IPS-15b (cell line): ENCODE measurements around the gene ARID5B.
"Not testable (repeated sequence)": the region's sequence is repeated elsewhere in the genome, so short reads cannot be mapped to it uniquely, and the experiment has no call there.

ENCODE experiments used
- H3K27me3 ChIP-seq: one replicate; pipeline ENCODE4 v1.6.1; 2013; ENCODE audit warnings: low read length; ENCODE audit not compliant: control insufficient read depth, insufficient read depth
- H3K36me3 ChIP-seq: one replicate; pipeline ENCODE4 v1.6.1; 2013; ENCODE audit warnings: low read length; ENCODE audit not compliant: control insufficient read depth, insufficient read depth
- H3K4me1 ChIP-seq: one replicate; pipeline ENCODE4 v1.6.1; 2013; ENCODE audit warnings: mild to moderate bottlenecking, low read length; ENCODE audit not compliant: control insufficient read depth, insufficient read depth
- H3K4me3 ChIP-seq: one replicate; pipeline ENCODE4 v1.5.1; 2013; ENCODE audit warnings: low read depth, low read length
- H3K9ac ChIP-seq: one replicate; pipeline ENCODE4 v1.6.1; 2013; ENCODE audit warnings: low read depth, mild to moderate bottlenecking, low read length
- H3K9me3 ChIP-seq: one replicate; pipeline ENCODE4 v1.6.1; 2013; ENCODE audit warnings: mild to moderate bottlenecking, low read length; ENCODE audit not compliant: control insufficient read depth, insufficient read depth

Gene ARID5B

GRCh38 chr10:62025134-62025794 is 123.8 kb downstream of the ARID5B start:
- no peaks in the 10 kb centered on the region for H3K9me3 ChIP-seq
- H3K36me3 ChIP-seq: no peaks in the 10 kb centered on the region
- no peaks in the 10 kb centered on the region for H3K27me3 ChIP-seq
- H3K9ac ChIP-seq: no peak overlapping the region
- peaks cover 4% of the 10 kb centered on the region for H3K4me1 ChIP-seq
- no peak overlapping the region for H3K4me3 ChIP-seq

- H3K36me3 ChIP-seq: no peaks in the 10 kb centered on the region
- H3K4me3 ChIP-seq: no peak overlapping the region
- H3K4me1 ChIP-seq: no peaks in the 10 kb centered on the region
- H3K9ac ChIP-seq: no peak overlapping the region
- H3K9me3 ChIP-seq: no peaks in the 10 kb centered on the region
- H3K27me3 ChIP-seq: no peaks in the 10 kb centered on the region
These were observed 124.7 kb downstream of the ARID5B start for GRCh38 chr10:62025901-62026879.

- no peaks in the 10 kb centered on the region for H3K9me3 ChIP-seq
- H3K36me3 ChIP-seq: no peaks in the 10 kb centered on the region
- no peaks in the 10 kb centered on the region for H3K4me1 ChIP-seq
- H3K9ac ChIP-seq: no peak overlapping the region
- no peaks in the 10 kb centered on the region for H3K27me3 ChIP-seq
- H3K4me3 ChIP-seq: no peak overlapping the region
These were observed 126.5 kb downstream of the ARID5B start for GRCh38 chr10:62027841-62028501.

- not testable (repeated sequence) for H3K4me3 ChIP-seq, H3K4me1 ChIP-seq, H3K27me3 ChIP-seq, H3K36me3 ChIP-seq, H3K9ac ChIP-seq, H3K9me3 ChIP-seq
These were observed 127.0 kb downstream of the ARID5B start for GRCh38 chr10:62028502-62028842.

GRCh38 chr10:62029401-62029800 is 127.9 kb downstream of the ARID5B start:
- Histone ChIP-seq H3K27me3 (no peaks in the 10 kb centered on the region), H3K9ac (no peak overlapping the region), H3K9me3 (no peaks in the 10 kb centered on the region), H3K4me1 (no peaks in the 10 kb centered on the region), H3K4me3 (no peak overlapping the region), H3K36me3 (no peaks in the 10 kb centered on the region)

- Histone ChIP-seq H3K4me1 (peaks cover 5% of the 10 kb centered on the region), H3K4me3 (no peak overlapping the region), H3K36me3 (no peaks in the 10 kb centered on the region), H3K27me3 (peaks cover 6% of the 10 kb centered on the region), H3K9me3 (no peaks in the 10 kb centered on the region), H3K9ac (no peak overlapping the region)
These were observed 130.0 kb downstream of the ARID5B start for GRCh38 chr10:62031507-62031906.

- peaks cover 14% of the 10 kb centered on the region for H3K4me1 ChIP-seq
- no peaks in the 10 kb centered on the region for H3K36me3 ChIP-seq
- H3K4me3 ChIP-seq: no peak overlapping the region
- H3K9me3 ChIP-seq: no peaks in the 10 kb centered on the region
- no peak overlapping the region for H3K9ac ChIP-seq
- peaks cover 17% of the 10 kb centered on the region for H3K27me3 ChIP-seq
These were observed 131.6 kb downstream of the ARID5B start for GRCh38 chr10:62033125-62033524.

- Histone ChIP-seq H3K4me3 (no peak overlapping the region), H3K9me3 (no peaks in the 10 kb centered on the region), H3K9ac (no peak overlapping the region), H3K4me1 (peaks cover 14% of the 10 kb centered on the region), H3K36me3 (no peaks in the 10 kb centered on the region), H3K27me3 (peaks cover 19% of the 10 kb centered on the region)
These were observed 132.7 kb downstream of the ARID5B start for GRCh38 chr10:62034096-62034640.

- Histone ChIP-seq H3K36me3 (no peaks in the 10 kb centered on the region), H3K27me3 (peaks cover 19% of the 10 kb centered on the region), H3K4me3 (no peak overlapping the region), H3K4me1 (peaks cover 14% of the 10 kb centered on the region), H3K9me3 (no peaks in the 10 kb centered on the region), H3K9ac (no peak overlapping the region)
These were observed 134.9 kb downstream of the ARID5B start for GRCh38 chr10:62036186-62037081.

GRCh38 chr10:62037166-62037831 is 135.8 kb downstream of the ARID5B start:
- Histone ChIP-seq H3K4me1 (peaks cover 14% of the 10 kb centered on the region), H3K9ac (no peak overlapping the region), H3K4me3 (no peak overlapping the region), H3K36me3 (no peaks in the 10 kb centered on the region), H3K27me3 (peaks cover 19% of the 10 kb centered on the region), H3K9me3 (no peaks in the 10 kb centered on the region)
